Fibroblast of lung (primary cell): ENCODE data around the gene NRF1. TPM values are rescaled to one million over a fixed set of nuclear protein-coding genes. Genes with fewer than 3 reads are reported as not detected.

ENCODE experiments used
- DNase-seq, 2 donors: peaks; one replicate each; pipeline versions ENCODE4 v3.0.0 to v3.0.0-alpha.2; 2010; ENCODE audit warnings: low read depth in 2 of 2
- H2AFZ ChIP-seq: 2 replicates; pipeline ENCODE4 v1.5.1; 2012; ENCODE audit warnings: low read length, control low read depth, inconsistent platforms
- H3K27ac ChIP-seq: 2 replicates; pipeline ENCODE4 v1.5.1; 2011; ENCODE audit warnings: low read length, control low read depth; ENCODE audit not compliant: insufficient read depth
- H3K27me3 ChIP-seq: 2 replicates; pipeline ENCODE4 v1.5.1; 2011; ENCODE audit warnings: mild to moderate bottlenecking, low read length; ENCODE audit not compliant: control insufficient read depth, insufficient read depth
- H3K36me3 ChIP-seq: 2 replicates; pipeline ENCODE4 v1.5.1; 2011; ENCODE audit warnings: low read length; ENCODE audit not compliant: control insufficient read depth, insufficient read depth
- H3K4me1 ChIP-seq: 2 replicates; pipeline ENCODE4 v1.5.1; 2011; ENCODE audit warnings: low read length; ENCODE audit not compliant: control insufficient read depth, insufficient read depth; ENCODE audit errors: extremely low read depth
- H3K4me2 ChIP-seq: 2 replicates; pipeline ENCODE4 v1.5.1; 2011; ENCODE audit warnings: low read length, control low read depth; ENCODE audit not compliant: insufficient read depth; ENCODE audit errors: extremely low read depth
- H3K4me3 ChIP-seq, 4 experiments: fragments of 200-600 bp in 1 of 4; sonication (generic) in 1 of 4; replicated peaks in 1 of 4; 2 replicates each; pipeline ENCODE4 v1.5.1; 2011 to 2016; ENCODE audit warnings: low read length in 4 of 4, low read depth in 3 of 4, mild to moderate bottlenecking in 3 of 4, control low read depth in 2 of 4, inconsistent platforms in 1 of 4, mixed read lengths in 1 of 4; ENCODE audit not compliant: insufficient read depth in 1 of 4; ENCODE audit errors: control extremely low read depth in 1 of 4
- H3K79me2 ChIP-seq: 2 replicates; pipeline ENCODE4 v1.5.1; 2012; ENCODE audit warnings: mild to moderate bottlenecking, low read length, inconsistent platforms; ENCODE audit not compliant: control insufficient read depth, insufficient read depth
- H3K9ac ChIP-seq: 2 replicates; pipeline ENCODE4 v1.5.1; 2011; ENCODE audit warnings: mild to moderate bottlenecking, low read length, control low read depth; ENCODE audit not compliant: insufficient read depth
- H3K9me3 ChIP-seq: 2 replicates; pipeline ENCODE4 v1.5.1; 2012; ENCODE audit warnings: low read depth, low read length; ENCODE audit not compliant: control insufficient read depth, insufficient read depth
- H4K20me1 ChIP-seq: 2 replicates; pipeline ENCODE4 v1.5.1; 2011; ENCODE audit warnings: low read length; ENCODE audit not compliant: control insufficient read depth, insufficient read depth; ENCODE audit errors: extremely low read depth
- CTCF ChIP-seq, 2 donors: IDR thresholded peaks in 1 of 2; conservative IDR thresholded peaks in 1 of 2; 1 replicate in 1 of 2; 2 replicates in 1 of 2; pipeline ENCODE4 v1.5.1; 2011 to 2012; ENCODE audit warnings: low read length in 2 of 2, control low read depth in 1 of 2, inconsistent platforms in 1 of 2, low read depth in 1 of 2, mild to moderate bottlenecking in 1 of 2
- EZH2 ChIP-seq: IDR thresholded peaks from 2 replicates; pipeline ENCODE4 v1.5.1; 2012; ENCODE audit warnings: low read length, control low read depth, mild to moderate bottlenecking; ENCODE audit errors: missing control alignments
- polyA plus RNA-seq, 2 donors: library from polyadenylated mRNA; depleted of rRNA in 1 of 2; stranded (reverse) in 1 of 2; unstranded in 1 of 2; fragments of >200 nt; gene quantifications; 2 replicates each; pipeline ENCODE4 v1.2.1, GENCODE V29; 2011 to 2012; ENCODE audit warnings: missing spikeins in 1 of 2
- total RNA-seq: library from RNA; depleted of rRNA; stranded (reverse); fragments of >200 nt; gene quantifications from 2 replicates; pipeline ENCODE4 v1.2.1, GENCODE V29; 2014

NRF1 gene
- total and polyA plus RNA-seq, 2 donors (not counting 1 experiment from before 2014, with no cell fraction given) = 7.3 to 15.5 TPM

DNA sequence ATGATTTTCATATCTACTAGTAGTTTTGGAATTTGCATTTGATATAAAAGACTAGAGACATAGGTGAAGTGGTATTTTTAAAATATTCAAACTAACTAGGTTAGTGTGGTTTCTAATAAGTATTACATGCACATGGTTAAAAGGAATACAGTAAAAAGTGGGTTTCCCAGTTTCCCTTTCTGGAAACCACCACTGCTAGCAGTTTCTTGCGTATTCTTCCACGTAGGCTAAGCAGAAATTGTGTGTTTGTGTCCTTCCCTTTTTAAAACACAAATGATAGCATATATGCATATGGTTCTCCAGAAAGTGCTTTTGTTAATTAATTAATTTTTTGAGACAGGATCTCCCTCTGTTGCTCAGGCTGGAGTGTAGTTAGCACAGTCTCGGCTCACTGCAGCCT is 15.4 kb downstream of the NRF1 start:
- Histone ChIP-seq H3K79me2 (peaks cover 40% of the 10 kb centered on the region), H3K4me1 (no peaks in the 10 kb centered on the region), H3K4me2 (no peak overlapping the region), H3K27me3 (no peaks in the 10 kb centered on the region), H2AFZ (no peak overlapping the region), H3K9ac (no peak overlapping the region), H3K27ac (no peak overlapping the region), H3K4me3 (no peak overlapping the region), H3K36me3 (no peaks in the 10 kb centered on the region), H4K20me1 (no peaks in the 10 kb centered on the region), H3K9me3 (no peaks in the 10 kb centered on the region)
- no peak for DNase-seq
- no peak for TF ChIP-seq EZH2
- TF ChIP-seq CTCF (conservative IDR thresholded peaks at IDR 0.05 in 1 of 2, IDR thresholded peaks at IDR 0.05 in 1 of 2; ENCODE audit: low read depth in 1 of 2, low read length in 2 of 2) = no peak

DNA sequence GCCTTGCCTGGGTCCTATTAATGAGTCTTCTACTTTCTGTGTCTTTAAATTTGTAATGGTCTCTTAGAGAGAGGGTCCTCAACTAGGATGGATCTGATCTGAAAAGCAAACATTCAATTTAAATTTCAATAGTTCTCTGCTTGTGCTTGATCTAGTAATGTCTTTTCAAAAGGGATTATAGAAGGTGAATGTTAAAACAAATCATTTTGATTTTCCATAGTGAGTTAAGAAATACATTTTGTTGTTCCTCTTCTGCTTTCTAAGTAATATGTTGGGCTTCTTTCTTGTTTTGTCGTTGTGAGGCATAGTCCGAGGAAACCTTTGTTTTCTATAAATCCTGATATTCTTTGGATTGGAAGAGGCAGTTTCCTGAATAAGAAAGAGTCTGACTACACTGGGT is 18.8 kb downstream of the NRF1 start:
- Histone ChIP-seq H3K9ac (no peak overlapping the region), H3K4me2 (no peak overlapping the region), H3K4me3 (no peak overlapping the region), H2AFZ (no peak overlapping the region), H3K9me3 (no peaks in the 10 kb centered on the region), H3K4me1 (no peaks in the 10 kb centered on the region), H3K27me3 (no peaks in the 10 kb centered on the region), H3K27ac (no peak overlapping the region), H3K79me2 (peaks cover 29% of the 10 kb centered on the region), H3K36me3 (no peaks in the 10 kb centered on the region), H4K20me1 (no peaks in the 10 kb centered on the region)
- no peak for DNase-seq
- TF ChIP-seq CTCF (conservative IDR thresholded peaks at IDR 0.05 in 1 of 2, IDR thresholded peaks at IDR 0.05 in 1 of 2; ENCODE audit: low read depth in 1 of 2, low read length in 2 of 2) (no peak), EZH2 (no peak)

DNA sequence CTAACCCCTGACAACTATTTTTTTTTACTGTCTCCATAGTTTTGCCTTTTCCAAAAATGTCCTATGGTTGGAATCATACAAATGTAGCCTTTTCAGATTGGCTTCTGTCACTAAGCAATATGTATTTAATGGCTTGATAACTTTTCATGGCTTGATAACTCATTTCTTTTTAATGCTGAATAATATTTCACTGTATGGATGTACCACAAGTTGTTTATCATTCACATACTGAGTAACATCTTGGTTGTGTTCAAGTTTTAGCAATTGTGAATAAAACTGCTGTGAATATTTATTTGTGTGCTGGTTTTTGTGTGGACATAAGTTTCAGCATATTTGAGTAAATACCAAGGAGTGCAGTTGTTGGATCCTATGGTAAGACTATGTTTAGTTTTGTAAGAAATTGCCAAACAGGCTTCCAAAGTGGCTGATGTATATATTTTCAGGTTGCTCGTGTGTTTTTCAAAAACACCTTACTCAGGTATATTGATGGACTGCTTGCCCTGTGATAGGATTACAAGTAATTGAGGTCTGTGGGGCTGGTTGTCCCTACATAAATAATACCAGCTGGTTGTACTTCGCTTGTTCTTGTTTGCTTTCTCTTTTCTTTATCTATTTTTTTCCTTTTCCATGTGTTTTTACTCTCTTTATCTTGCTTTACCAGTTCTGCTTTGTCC is 23.0 kb downstream of the NRF1 start:
- H4K20me1 ChIP-seq = no peaks in the 10 kb centered on the region
- no peak overlapping the region for H3K4me3 ChIP-seq
- H3K9ac ChIP-seq = no peak overlapping the region
- TF ChIP-seq EZH2 = no peak
- TF ChIP-seq CTCF (conservative IDR thresholded peaks at IDR 0.05 in 1 of 2, IDR thresholded peaks at IDR 0.05 in 1 of 2; ENCODE audit: low read depth in 1 of 2, low read length in 2 of 2) = no peak
- no peak for DNase-seq
- H2AFZ ChIP-seq = no peak overlapping the region
- H3K9me3 ChIP-seq = no peaks in the 10 kb centered on the region
- H3K4me1 ChIP-seq = no peaks in the 10 kb centered on the region
- no peak overlapping the region for H3K4me2 ChIP-seq
- H3K27me3 ChIP-seq = no peaks in the 10 kb centered on the region
- H3K27ac ChIP-seq = no peak overlapping the region
- no peaks in the 10 kb centered on the region for H3K36me3 ChIP-seq
- H3K79me2 ChIP-seq = peaks cover 18% of the 10 kb centered on the region
